ENCODE results near the gene RFFL. TPM values are rescaled to one million over a fixed set of nuclear protein-coding genes. Genes with fewer than 3 reads are reported as not detected.

Gene RFFL
- total RNA-seq, 1 donor from 2014 or later = 23.3 TPM

DNA sequence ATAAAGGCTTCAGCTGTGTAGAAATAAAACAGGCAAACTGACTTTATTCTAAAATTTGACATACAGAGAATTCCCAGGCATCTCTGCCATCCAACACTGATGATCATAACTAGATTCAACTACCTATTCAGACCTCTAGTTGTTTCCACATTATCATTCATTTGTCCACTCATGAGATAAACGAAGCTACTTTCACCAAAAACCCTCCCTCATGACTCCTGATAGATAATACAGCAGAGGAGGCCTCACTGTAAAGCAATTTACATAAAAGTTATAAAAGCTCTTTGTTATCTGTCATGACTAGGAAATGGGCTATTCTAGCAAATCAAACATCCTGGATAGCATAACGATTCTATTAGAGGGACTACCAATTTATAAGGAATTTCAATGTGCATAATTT is 19.6 kb upstream of the RFFL start:
- intact Hi-C loops (cut with DNase I) = no loop called here
- DNase-seq (ENCODE audit: low spot score) = no peak
- ATAC-seq = no peak

DNA sequence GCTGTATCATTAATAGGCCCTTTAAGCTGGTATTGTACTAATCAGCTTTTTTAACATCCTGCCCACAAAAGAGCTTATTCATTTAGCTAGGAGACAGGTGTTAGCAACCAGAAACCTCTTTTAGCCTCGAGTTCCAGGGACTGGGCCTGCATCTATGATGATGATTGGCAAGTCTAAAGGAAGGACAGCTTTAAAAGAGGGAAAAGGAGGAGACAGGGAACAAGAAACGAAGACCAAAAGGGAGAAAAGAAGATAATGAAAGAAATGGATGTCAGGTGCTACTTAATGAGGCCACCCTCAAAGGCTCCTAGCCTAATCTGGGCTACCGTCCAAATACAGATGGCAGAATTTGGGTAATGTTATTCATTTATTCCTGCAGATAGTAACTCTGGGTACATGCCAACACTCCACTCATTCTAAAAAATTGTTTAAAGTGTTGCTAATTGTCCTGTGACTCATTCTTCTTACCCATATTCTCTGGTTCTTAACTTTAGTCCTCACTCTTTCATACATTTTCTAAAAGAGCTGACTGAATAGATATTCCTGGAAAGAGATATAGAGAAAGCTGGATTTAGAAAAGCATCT is 18.7 kb upstream of the RFFL start:
- no peak for ATAC-seq
- no peak for DNase-seq (ENCODE audit: low spot score)
- intact Hi-C loops (cut with DNase I) = no loop called here

DNA sequence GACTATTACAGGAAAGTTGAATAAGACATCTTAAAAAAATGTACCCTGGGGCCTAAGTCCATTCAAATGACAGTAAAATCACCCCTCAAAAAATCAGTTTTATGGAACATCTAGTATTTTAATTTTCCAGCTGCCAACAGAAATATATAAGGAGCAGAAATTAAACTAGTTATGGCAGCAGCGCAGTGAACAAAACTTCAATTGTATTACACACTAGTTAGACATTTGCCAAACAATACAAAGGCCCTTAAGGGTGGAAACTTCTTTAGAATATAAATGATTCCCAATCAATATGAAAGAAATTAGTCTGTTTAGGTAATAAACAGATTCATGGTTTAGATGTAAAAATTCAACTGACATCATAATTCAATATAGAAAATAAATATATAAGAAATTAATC is 18.1 kb upstream of the RFFL start:
- DNase-seq (ENCODE audit: low spot score) (no peak), ATAC-seq (no peak)
- intact Hi-C loops (cut with DNase I) = no loop called here

DNA sequence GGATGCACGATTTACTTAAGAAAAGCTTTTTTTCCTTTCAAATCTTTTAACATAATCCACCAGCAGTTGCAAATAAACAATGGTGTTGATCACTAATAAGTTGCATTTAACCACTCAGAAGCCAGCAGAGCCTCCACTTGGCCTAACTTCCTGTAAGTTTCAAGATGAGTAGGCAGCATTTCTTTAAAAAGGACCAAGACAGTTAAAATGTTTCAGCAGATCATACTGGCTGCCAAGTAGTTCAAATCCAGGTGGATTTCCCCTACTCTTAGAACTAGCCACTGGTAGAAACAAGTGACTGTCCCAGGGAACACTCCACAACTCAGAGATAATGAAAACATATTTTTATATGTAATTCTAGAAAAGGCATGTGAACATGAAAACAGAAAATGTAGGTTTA is 17.0 kb upstream of the RFFL start:
- intact Hi-C loops (cut with DNase I) = no loop called here
- ATAC-seq = no peak
- no peak for DNase-seq (ENCODE audit: low spot score)

DNA sequence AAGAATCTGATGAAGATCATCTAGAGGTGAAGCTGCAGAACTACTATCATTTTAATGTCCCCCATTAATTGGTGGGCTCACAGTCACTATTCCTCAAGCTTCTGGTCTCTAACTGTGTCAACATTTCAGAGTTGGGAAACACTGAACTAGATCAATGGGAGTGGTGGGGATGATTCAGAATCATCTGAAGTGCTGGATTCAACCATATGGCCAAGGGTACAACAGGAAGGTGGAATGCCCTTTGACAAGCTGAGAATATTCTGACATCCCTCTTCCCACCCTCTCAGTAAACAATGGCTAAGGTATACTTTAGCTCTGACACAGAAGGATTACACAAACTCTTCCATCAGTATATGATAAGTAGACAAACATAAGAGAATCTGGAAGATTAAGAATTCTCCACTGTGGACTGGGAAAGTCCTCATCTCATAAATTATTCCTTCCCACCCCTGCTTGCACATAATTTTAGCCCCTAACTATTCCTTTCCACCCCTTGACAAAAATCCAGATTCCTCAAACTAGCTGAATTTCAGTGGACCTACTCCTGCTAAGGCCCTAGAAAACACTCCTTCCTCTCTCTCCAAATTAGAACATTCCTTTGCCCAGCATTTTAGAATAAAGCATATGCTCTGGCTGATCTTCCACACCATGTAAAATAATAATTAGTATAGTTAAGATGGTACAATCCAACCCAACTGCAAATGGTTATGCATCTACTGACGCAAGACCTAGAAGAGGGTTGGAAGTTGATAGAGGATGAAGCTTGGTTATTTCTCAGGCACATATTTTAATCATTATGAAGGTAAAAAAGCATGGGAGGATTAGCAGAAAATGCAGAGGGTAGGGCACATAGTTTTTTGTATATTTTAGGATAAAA is 16.3 kb upstream of the RFFL start:
- intact Hi-C loops (cut with DNase I) = no loop called here
- no peak for DNase-seq (ENCODE audit: low spot score)
- no peak for ATAC-seq

DNA sequence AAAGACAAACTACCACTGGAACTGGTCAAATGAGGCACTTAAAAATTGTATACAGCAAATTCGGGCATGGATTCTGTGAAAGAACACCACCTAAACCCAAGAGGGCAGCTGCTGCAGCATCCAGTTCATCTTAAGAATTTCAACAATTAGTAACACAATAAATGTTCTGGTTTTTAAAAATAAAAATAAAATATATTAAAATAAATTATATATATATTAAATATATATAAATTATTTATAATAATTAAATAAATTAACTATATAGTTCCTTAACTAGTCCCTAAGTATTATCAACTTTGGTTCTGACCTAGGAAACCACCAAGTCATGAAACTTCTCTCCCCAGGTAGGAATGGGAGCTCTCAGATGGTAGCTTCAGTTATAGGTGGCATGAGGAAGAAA is 13.4 kb upstream of the RFFL start:
- ATAC-seq (no peak), DNase-seq (ENCODE audit: low spot score) (no peak)

DNA sequence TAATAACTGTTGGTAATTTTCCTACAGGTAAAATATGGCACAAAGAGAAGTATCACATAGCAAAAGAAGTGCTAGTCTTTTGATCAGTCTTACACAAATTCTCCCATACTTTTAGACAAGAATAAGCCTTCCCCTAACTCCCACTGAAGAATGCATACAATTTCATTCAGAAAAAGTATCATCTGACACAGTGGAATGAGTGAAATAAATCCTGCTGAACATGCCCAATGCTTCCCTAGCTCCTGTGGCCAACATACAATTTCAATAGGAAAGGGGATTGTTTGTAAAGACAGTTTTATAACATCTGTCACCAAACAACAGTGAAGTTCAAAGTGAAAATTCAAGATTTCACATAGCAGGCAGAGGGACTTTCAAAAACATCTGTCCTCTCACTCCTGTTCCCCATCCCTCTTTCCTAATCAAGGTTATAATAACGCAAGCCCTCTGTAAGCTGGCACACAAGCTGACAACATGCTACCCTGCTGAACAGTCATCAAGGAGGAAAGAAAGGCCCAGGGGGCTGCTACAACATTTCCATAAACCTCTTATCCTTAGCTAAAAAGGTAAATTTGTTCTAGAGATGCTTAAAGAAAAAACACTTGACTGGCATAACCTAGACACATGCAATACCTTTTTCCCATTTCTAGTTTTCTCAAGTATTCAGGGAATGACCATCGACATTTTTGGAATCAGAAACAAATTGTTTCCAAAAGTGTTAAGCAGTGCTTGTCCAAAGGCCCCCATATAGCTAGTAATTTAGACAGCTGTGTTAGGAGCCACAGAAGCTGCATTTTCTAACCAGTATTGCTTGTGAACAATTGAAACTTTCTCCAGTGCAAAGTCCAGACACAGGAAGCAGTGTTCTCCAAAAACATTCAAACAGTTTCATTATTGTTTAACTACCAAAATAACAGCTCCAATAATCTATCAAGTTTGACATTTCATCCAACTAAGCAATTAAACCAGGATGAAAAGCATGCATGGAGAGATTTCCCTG is 11.5 kb upstream of the RFFL start:
- ATAC-seq (no peak), DNase-seq (ENCODE audit: low spot score) (no peak)
- intact Hi-C loops (cut with DNase I) = no loop called here

More for the DNA sequence above, 13.4 kb upstream of the RFFL start:
- intact Hi-C loops (cut with DNase I) = no loop called here

DNA sequence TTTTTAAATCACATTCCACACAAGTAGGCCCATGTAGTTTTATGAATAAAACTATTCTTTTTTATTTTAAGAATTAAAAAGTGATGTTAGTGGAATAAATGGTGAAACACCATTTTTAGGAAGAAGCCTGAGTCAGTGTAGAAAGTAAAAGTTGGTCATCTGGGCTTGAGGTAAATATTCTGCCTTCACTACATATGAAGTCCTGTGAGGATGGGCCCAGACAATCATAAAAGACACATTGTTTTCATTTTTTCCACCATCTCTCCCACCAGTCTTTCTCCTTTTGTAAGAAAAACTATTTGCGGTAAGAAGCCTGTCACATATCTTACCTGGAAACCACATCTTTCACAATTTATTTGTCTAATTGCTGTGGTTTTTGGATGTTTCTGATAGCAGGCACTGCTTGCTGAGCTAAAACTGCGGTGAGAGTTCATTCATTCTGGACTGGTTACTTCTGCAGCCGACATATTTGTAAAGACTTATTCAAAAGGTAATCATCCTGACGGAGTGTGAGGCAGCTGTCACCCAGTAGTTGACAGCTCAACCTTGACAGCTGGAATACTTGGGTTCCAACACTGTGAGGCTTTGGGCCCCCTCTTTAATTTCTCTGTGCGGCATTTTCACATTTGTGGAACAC is 10.6 kb upstream of the RFFL start:
- intact Hi-C loops (cut with DNase I) = no loop called here
- ATAC-seq (no peak), DNase-seq (ENCODE audit: low spot score) (no peak)

DNA sequence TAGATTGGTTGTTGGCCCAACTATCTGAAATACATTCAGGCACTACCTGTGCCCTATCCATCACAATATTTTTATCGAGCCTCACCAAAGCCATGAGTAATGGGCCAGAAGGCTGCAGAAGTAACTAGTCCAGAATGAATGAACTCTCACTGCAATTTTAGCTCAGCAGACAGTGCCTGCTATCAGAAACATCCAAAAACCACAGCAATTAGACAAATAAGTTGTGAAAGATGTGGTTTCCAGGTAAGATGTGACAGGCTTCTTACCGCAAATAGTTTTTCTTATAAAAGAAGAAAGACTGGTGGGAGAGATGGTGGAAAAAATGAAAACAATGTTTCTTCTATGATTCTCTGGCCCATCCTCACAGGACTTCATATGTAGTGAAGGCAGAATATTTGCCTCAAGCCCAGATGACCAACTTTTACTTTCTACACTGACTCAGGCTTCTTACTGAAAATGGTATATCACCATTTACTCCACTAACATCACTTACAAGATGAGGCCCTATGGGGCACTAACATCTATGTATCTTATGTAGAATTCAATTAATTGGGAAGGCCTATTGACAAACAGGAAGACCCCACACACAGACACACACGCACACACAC is 9.8 kb upstream of the RFFL start:
- ATAC-seq = no peak
- intact Hi-C loops (cut with DNase I) = no loop called here
- no peak for DNase-seq (ENCODE audit: low spot score)

DNA sequence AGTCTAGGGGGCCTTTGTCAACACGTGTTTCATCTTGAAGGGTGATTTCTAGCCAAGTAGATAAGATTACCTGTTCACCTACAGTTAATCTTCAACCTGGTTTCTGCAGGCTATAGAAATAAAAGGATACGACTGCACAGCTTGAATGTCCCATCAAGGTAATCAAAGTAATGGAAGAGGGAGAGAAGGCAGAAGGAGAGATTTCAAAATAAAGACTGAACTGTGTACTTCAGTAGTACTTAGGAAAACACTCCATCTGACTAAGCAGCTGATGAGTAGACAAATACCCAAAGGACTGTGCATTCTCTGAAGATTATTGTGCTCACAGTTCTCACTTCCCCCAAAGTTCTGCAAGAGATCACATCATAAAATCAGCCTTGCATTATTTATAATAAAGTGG is 5.8 kb upstream of the RFFL start:
- ATAC-seq = no peak
- intact Hi-C loops (cut with DNase I) = no loop called here

DNA sequence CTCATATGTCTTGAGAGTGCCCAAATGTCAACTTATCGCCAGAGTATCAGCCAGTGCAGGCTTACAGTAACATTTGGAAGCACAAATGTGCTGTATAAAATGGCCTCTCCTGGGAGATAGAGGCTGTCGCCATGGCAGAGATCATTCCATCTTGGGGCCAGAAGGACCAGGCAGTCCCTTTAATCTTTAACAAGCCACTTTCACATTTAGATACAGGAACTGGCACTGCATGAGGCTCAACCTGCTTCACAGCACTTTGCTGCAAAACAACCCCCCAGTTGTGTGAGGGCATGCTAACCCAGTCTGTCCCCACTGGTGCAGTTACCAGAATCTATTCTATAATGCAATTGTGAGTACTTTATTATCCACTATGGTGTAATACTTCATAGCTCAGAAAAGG is 4.7 kb upstream of the RFFL start:
- DNase-seq (ENCODE audit: low spot score) = no peak
- intact Hi-C loops (cut with DNase I) = no loop called here
- ATAC-seq = no peak

More for the DNA sequence above, 5.8 kb upstream of the RFFL start:
- DNase-seq (ENCODE audit: low spot score) = no peak

DNA sequence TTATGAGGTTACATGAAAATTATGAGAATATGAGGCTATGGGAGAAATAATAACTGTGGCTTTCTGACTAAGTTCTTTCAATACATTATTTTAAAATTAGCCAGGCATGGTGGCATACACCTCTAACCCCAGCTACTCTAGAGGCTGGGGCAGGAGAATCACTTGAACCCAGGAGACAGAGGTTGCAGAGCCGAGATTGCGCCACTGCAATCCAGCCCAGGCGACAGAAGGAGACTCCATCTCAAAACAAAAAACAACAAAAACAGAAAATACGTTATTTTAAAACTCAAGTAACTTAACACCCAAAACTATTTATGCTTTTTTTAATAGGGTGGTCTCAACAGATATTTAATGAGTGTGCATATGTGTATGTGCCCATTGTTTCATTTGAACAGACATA is 2.4 kb upstream of the RFFL start:
- ATAC-seq (no peak), DNase-seq (ENCODE audit: low spot score) (no peak)
- intact Hi-C loops (cut with DNase I) = no loop called here

DNA sequence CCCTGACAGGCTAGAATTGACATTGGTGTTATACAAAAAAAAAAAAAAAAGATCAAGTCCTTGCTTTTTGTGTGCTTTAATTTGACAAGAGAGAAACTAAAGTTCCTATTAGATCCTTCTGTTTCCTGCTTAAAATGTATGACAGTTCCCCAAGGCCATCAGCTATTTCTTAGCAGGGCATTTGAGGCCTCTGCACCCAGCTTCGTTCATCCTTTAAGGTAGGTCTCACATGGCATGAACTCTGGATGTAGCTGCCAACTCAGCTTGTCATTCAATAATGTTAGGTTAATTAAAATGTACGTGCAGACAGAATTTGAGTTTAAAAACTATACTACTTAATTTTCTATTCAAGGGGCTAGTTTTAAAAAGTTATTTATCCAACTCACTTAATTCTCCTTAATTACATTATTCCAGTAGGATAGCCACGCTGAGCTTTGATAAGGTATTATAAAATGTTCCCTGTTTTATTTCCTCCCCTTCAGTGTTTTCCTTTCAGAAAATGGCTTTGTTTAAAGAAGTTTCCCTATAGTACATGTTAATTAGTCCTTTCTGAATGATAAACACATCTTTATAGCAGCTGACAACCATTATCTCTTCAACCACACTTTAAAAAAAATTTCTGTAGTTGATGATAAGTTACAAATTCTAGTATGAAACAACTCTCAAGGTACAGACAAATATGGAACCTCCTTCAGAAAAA is 1.2 kb upstream of the RFFL start:
- ATAC-seq (no peak), DNase-seq (ENCODE audit: low spot score) (no peak)
- intact Hi-C loops (cut with DNase I) = no loop called here

DNA sequence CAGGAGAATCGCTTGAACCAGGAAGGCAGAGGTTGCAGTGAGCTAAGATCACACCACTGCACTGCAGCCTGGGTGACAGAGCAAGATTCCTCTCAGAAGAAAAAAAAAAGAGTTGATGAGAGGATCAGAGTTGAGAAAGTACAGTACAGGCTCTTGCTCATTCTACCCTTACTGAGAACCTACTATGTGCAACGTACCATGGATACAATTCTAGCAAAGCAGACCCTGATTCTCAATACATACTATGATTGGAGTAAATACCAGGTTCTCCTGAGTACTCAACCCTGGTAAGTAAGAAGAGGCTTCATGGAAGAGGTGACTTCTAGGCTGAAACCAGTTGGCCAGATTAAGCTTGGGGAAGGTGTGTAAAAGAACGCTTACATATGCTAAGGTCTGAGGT is 1.2 kb downstream of the RFFL start:
- intact Hi-C loops (cut with DNase I) = no loop called here

DNA sequence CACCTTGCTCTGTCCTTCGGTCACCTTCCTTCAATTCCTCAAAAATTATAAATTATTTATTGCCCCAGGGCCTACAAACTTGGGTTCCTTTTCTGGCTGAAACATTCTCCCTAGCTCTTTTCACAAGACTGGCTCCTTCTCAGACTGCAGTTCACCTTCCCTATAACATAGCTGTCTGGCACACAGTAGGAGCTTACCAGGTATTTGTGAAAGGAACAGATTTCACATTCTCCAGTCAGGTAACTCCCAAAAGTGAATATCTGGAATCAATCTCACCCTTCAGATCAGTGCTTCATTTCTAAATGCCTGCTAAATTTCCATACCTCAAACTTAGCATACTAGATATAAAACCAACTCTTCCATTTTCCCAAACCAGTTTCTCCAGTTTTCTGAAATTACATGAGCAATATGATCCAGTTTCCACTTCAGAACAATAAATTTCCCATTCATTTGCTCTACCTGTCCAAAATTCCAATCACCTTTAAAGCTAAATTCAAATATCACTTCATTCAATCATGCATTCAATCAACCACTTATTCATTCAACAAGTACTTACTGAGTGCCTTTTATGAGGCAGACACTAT is 6.1 kb downstream of the RFFL start:
- DNase-seq (ENCODE audit: low spot score) = no peak
- intact Hi-C loops (cut with DNase I) = no loop called here
- no peak for ATAC-seq

More for the DNA sequence above, 1.2 kb downstream of the RFFL start:
- ATAC-seq (no peak), DNase-seq (ENCODE audit: low spot score) (no peak)

DNA sequence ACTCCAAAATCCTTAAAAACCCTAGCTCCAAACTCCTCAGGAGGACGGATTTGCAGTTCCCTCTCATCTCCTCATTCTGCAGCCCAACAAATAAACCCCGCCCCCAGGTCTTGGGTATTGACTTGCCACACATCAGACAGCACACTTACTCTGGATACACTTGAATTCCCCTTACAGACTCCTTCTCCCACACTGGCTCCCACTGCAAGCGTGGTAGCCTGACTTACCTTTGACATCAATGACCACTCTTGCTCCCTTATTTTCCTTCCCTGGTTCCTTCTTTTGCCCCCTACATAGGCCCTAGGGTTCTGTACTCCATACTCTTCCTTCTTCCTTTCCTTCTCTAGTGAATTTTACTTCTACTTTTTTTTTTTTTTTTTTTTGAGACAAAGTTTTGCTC is 7.5 kb downstream of the RFFL start:
- no peak for DNase-seq (ENCODE audit: low spot score)
- intact Hi-C loops (cut with DNase I) = no loop called here
- ATAC-seq = no peak

DNA sequence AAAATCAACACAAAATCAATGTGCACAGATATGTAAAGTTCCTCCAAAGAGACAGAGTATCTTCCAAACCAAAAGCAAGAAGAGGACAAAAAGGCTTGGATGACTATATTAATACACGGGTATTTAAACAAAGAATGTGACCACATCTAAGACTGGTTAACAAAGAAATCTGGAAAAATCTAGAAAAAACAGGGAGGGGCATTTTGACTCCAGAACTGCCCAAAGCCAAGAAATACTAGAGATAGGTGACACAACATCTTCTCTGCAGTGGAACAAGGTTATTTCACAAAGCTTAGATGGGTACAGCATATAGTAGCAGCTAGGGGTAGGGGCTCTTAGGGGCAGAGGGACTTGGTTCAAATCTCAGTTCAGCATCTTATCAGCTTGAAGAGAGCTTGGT is 10.3 kb downstream of the RFFL start:
- DNase-seq (ENCODE audit: low spot score) (no peak), ATAC-seq (no peak)
- intact Hi-C loops (cut with DNase I) = no loop called here

DNA sequence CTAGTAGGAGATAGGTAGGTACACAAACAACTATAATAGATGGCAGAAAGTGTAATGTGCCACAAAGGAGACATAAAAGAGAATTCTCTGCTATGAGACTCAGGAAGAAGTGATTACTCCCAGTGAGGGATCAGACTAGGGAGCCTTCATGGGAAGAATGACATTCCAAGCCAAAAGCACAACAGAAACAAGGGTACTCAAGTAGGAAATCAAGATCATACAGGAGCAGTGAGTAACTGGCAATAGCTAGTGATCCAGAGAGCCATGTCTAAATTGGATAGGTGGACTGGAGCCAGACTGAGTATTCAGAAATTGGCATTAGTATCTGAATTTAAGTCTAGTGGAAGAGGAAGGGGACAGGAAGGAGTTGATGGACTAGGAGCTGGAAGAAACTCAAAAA is 10.7 kb downstream of the RFFL start:
- DNase-seq (ENCODE audit: low spot score) (no peak), ATAC-seq (no peak)
- intact Hi-C loops (cut with DNase I) = no loop called here

All from sciatic nerve (tissue), 2 donors.